IPS-18c (cell line): ENCODE results near the gene ADPRH.
"Not testable (repeated sequence)": the region's sequence is repeated elsewhere in the genome, so short reads cannot be mapped to it uniquely, and the experiment has no call there.

Experiments used
- H3K4me3 ChIP-seq: 2 replicates; pipeline ENCODE4 v1.7.0; 2013; ENCODE audit warnings: low read depth, mild to moderate bottlenecking, low read length, moderate library complexity; ENCODE audit not compliant: insufficient read depth
- H3K9me3 ChIP-seq: one replicate; pipeline ENCODE4 v1.6.1; 2013; ENCODE audit warnings: mild to moderate bottlenecking, low read length, moderate library complexity; ENCODE audit not compliant: control insufficient read depth, insufficient read depth

ADPRH gene

DNA sequence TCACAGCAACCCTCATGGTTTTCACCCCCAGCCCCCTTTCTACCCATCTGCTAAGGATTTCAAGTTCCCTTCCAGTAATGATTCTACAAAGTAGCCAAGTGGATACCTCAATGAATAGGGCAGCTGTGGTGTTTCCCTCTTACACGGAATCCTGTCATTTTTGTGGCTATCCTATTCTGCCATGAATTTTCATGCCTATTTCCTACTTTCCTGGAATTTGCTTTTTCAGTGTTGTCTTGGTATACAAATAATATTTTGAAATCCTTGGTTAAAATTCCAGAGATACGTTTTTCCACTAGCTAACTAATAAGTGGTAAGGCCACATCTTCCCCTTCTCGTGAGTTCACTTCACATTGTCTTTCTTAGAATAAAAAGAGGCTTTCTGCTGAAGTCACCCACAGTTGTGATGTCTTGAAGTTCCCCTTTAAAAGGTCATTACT, 7.5 kb downstream of the ADPRH start:
- H3K9me3 ChIP-seq, result peaks cover 5% of the 10 kb centered on the region
- H3K4me3 ChIP-seq, result no peak overlapping the region

DNA sequence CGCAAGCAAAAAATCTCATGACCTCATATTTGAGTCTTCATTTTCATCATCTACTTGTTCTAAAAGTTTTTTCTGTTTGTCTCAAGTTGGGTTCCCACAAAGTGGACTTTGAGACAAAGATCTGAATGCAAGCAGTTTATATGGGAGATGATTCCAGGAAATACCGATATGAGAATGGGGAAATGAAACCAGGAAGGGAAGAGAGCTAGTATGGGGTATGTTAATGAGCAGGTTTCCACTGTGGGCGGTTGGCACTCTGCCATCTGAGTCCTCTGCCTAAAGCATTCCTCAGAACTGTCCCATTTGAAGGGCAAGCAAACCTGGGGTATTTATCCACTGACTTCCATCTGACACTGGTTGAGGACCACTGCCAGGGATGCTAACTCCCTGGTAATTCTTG, 8.8 kb downstream of the ADPRH start:
- H3K4me3 ChIP-seq, result no peak overlapping the region
- H3K9me3 ChIP-seq, result peaks cover 5% of the 10 kb centered on the region

DNA sequence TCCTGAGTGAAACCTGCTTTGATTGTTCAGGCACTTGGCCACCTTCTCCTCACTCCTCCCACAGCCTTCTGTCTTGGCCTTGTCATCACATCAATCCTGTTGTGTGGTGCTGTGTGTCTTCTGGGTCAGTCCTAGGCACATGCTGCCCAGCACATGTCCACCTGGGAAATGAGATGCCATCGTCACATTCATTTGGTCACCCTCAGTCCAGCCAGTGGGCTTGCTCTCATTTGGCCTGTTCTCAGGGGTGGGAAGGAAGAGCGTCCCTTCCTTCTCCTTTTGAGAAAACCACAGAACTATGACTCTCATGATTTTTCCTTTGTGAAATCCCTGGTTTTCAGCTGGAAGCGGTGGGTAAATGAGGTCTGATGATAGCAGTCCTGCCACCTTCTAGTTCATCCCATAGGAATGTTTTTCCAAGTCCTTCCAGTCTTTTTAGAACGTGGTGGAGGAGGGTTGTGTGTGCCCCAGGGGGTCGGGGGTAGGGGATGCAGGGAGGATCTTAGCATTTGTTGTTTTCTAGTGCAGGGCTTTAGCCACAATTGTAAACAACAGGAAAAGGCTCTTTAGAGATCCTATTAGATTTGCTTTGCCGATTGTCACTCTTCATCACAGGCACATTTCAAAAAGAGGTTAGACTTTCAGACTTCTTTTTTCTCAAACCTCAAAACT, 9.9 kb downstream of the ADPRH start:
- Histone ChIP-seq H3K4me3 (no peak overlapping the region), H3K9me3 (peaks cover 5% of the 10 kb centered on the region)

DNA sequence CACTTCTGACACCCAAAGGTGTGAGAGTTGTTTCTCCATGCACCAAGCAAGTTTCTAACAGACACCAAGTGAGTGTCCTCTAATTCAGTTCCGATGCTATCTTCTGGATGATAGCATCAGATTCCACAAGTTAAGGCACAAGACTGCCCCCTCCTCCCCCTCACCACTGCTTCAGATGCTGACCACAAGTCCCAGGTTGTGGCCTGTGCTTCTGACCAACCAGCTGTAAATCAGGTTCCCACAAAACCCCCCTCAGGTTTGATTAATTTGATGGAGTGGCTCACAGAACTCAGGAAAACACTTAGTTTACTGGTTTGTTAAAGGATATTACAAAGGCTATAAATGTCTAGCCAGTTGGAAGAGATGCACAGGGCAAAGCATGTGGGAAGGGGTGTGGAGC, 11.4 kb downstream of the ADPRH start:
- peaks cover 5% of the 10 kb centered on the region for H3K9me3 ChIP-seq
- no peak overlapping the region for H3K4me3 ChIP-seq

DNA sequence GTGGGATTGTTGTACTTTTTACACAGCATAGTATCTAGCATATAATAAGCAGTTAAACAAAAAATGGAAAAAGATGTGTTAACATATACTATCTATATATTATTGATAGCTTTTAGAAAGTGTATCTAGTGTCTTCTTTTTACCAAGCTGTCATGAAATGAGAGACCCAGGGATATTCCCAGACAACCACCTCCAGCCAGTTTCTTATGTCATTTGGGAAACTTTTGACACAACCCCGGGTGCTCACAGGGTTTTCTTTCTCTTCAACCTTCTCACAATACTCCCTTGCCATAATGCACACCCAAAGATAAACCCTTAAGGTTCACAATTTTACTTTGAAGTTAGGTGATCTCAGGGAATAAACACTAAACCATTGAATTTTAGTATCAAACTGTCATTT, 13.6 kb downstream of the ADPRH start:
- no peak overlapping the region for H3K4me3 ChIP-seq
- H3K9me3 ChIP-seq, result peaks cover 5% of the 10 kb centered on the region

DNA sequence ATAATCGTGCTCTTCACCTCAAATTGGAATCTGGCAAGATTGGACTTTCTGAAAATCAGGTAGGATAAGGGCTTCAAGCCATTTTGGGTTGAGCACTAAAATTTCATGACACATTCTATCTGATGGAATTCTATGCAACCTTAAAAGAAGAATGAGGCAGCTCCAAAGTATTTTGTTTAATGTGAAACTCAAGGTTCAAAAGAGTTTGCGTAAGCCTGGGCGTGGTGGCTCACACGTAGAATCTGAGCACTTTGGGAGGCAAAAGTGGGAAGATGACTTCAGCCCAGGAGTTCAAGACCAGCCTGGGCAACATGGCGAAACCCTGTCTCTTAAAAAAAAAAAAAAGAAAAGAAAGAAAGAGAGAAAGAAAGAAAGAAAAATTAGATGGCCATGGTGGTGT, 14.8 kb downstream of the ADPRH start:
- Histone ChIP-seq H3K9me3 (peaks cover 5% of the 10 kb centered on the region), H3K4me3 (no peak overlapping the region)

DNA sequence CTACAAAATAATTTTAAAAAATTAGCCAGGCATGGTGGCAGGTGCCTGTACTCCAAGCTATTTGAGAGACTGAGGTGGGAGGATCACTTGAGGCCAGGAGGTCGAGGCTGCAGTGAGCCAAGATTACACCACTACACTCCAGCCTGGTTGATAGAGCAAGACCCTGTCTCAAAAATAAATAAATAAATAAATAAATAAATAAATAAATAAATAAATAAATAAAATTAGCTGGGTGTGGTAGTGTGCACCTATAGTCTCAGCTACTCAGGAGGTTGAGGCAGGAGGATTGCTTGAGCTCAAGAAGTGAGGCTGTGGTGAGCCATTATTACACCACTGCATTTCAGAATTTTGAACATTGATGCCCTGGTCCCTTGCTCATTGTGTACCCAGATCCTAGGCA, 15.6 kb downstream of the ADPRH start:
- H3K4me3 ChIP-seq, H3K9me3 ChIP-seq: not testable (repeated sequence)

DNA sequence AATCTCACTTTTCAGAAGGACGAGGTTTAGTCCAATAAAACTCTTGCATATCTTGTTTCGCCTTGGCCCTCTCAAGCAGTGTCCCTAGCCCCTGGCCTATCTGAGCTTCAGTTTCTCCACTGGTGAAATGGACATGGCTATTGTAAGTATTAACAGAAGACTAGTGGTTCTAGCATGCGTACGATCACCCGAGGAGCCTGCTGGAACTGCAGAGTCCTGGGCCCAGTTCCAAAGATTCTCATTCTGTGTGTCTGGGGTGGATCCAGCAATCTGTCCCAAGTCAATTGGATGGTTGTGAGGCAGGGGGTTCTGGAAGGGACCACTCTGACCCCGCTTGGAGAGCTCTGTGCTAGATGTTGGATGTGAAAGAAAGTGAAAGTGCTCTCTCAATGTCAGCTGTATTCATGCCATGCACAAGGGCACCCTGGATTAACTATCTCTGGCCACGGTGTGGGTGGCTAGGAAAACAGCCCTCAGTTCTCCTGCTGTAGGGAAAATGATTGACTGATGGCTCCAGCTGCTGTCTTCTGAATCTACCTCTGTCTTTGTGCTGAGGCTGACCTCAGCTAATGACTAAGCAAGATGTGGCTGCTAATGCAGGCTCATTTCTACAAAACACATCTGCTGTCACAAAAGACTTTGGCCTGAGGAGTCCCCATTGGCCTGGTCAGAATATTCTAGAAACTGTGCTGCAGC, 16.5 kb downstream of the ADPRH start:
- H3K4me3 ChIP-seq, result no peak overlapping the region

DNA sequence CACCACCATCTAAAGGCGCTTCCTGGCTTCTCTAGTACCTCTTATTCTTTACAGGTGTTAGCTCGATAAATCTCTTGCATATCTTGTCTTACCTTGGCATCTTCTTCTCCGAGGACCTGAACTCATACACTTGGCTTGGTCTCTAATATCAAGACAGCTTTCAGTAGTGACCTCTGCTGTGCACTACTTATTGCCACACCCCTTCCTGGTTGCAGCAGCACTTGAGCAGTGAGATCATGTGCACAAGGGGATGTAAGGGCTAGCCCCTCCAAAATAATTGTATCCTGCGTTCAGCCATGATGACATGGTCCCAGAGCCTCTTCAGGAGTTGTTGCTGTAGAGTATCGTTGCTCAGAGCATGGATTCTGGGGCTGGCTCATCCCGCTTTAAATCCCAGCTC, 17.1 kb downstream of the ADPRH start:
- Histone ChIP-seq H3K4me3 (no peak overlapping the region), H3K9me3 (no peaks in the 10 kb centered on the region)

More for the DNA sequence above, 16.5 kb downstream of the ADPRH start:
- H3K9me3 ChIP-seq, result peaks cover 1% of the 10 kb centered on the region

DNA sequence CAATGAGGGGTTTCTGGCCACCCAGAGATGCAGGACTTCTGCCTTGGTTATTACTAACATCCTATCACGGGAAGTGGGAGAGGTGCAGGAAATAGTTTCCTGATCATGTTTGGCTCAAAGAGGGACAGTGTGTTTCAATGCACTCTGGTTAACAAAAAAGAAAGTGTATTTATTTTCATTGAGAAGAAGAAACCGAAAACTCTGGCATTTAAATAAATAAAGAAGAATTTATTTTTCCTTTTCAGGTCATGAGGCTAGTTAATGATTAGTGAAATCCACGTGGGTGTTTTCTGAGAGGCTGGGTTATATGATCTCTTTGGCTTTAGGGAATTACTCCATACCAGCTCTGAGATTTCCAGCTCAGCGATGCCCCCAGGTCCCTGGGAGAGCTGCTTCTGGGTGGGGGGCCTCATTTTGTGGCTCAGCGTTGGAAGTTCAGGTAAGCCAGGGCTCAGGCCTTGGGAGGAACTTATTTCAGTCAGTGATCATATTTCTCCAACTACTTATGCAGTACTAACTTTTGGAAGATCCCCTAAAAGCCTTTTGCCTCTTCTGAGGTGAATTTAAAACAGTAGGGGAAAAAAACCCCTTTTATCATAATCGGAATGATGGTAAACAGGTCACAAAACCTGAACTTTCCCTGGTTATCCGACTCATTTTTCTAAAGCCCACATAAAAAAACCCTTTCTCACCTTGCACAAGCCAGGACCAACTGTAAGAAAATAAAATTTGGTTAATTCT, 18.4 kb downstream of the ADPRH start, which contains the start of gene PLA1A:
PLA1A (plus strand) TSS at position 338 of the 741 bp plus-strand sequence; CDS start at position 367, 29 bp downstream.
- Histone ChIP-seq H3K9me3 (no peaks in the 10 kb centered on the region), H3K4me3 (no peak within 1 kb of the TSS)

DNA sequence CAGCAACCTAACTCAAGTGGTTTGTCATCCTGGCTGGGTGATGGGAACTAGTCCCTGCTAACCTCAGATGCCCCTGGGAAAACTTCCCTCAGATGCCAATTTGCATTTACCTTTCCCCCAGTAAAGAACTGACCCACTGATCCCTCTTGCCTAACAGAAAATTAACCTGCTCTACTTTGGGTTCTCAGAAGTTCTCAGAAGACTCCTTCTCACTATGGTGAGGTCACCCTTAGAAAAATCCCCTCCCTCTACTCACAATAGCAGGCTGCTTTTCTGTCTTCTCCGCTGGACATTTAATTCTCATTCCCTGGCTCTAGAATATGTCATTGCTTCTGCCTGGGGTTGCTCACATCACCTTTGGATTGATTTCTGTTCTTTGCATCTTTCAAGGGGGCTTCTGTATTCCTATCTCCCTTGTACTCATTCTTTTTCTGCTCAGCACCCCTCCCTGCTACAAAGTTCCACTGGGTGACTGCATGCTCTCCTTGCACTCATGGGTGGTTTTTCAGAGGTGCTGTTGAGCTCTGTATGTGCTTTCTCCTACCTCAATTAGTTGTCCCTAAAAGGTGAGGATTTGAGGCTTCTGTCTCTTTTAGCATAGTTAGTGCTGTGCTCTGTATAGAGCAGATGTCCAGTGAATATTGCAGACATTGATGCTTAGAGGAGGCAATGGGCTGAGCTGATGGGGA, 19.3 kb downstream of the ADPRH start:
- H3K4me3 ChIP-seq, result no peak overlapping the region
- no peaks in the 10 kb centered on the region for H3K9me3 ChIP-seq

DNA sequence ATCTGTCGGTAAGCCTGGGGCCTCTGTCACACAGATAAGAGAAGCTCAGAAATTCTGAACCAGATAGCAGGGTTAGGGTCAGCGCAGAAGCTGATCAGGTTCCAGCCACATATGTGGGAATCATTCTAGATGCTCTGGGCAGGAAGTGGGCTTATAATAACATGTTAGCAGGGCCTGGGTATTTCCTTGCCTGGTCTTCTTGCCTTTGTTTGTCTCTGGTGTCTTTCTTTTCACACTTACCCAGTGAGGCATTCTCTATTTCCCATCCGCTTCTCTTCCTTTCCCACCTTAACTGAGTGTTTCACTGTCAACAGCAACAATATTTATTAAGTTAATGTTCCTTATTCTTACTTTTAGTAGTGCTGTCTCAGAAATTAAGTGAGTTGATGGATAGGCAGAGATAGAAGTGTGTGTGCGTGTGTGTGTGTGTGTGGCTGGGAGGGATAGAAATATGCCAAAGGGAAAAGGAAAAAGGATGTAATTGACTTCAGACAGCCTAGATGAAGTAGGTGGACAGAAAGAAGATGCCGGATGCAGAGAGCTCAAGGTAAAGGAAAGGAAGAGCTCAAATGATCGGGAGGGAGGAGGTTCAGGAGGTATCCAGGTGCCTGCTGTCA, 20.4 kb downstream of the ADPRH start:
- Histone ChIP-seq H3K4me3 (no peak overlapping the region), H3K9me3 (no peaks in the 10 kb centered on the region)

DNA sequence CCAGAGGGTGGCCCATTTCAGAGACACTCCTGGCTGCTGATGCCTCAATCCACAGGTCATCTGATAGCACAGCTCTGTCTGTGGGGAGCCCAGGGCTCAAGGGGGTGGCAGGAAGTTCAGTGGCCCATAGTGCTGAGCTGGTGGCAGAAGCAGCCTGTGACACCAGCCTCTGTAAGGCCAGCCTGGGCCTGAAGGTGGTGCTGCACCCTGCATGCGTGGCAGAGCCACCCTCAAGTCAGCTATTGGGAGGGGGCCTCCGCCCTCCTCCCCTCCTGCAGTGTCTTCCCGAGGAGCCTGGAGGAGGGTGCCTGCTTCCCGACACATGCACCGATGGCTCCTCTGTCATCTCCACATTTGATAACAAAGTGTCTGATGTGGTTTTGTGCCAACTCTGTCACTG, 21.4 kb downstream of the ADPRH start:
- Histone ChIP-seq H3K4me3 (no peak overlapping the region), H3K9me3 (no peaks in the 10 kb centered on the region)

DNA sequence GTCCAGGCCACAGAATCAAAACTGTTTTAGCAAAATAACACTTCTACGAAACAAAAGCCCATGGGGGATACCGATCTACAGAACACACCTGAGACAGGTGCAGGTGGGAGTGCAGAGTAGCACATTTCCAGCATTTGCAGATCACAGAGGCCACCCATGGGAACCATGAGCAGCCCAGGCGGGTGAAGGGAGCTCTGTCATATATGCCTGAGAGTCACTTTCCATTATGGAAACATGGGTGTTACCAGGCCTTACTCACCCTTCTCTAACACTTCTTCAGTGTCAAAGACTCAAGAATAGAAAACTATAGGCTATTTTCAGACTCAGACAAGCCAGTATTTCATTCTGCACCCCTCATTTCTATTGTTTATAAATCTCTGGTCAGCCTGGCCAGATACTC, 21.9 kb downstream of the ADPRH start:
- Histone ChIP-seq H3K9me3 (no peaks in the 10 kb centered on the region), H3K4me3 (no peak overlapping the region)

DNA sequence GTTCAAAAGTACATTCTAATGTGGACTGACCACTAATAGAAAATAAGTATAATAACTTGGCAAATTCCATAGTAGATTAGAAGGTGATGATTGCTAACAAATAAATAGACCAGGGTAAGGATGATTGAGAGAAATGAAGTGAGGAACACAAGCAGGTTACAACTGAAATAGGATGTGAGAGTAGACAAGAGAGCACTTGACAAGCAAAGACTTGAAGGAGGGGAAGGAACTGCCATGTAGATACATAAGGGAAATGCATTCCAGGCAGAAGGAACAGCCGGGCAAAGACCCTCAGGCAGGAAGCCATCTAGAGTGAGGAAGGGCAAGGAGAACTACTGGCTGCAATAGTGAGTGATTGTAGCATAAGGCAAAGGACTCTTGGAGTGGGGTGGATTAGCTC, 23.4 kb downstream of the ADPRH start:
- no peak overlapping the region for H3K4me3 ChIP-seq
- no peaks in the 10 kb centered on the region for H3K9me3 ChIP-seq

DNA sequence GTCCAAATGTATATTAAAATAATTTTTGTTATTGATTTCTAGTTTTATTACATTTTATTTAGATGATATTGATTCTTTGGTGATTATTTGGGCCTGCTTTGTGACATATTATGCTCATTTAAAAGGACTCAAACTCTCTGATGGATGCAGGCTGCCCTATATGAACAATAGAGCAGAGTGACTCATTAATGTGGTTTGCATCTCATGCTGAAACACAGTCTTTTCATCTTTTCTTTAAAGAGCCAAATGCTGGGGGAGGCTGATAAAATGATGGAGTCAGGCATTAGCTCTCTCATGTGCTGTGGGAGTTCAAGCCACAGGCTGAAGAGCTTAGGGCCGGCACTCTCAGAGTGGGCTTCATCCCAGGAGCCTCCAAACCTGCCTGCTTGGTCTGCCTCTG, 25.6 kb downstream of the ADPRH start:
- Histone ChIP-seq H3K9me3 (no peaks in the 10 kb centered on the region), H3K4me3 (no peak overlapping the region)

DNA sequence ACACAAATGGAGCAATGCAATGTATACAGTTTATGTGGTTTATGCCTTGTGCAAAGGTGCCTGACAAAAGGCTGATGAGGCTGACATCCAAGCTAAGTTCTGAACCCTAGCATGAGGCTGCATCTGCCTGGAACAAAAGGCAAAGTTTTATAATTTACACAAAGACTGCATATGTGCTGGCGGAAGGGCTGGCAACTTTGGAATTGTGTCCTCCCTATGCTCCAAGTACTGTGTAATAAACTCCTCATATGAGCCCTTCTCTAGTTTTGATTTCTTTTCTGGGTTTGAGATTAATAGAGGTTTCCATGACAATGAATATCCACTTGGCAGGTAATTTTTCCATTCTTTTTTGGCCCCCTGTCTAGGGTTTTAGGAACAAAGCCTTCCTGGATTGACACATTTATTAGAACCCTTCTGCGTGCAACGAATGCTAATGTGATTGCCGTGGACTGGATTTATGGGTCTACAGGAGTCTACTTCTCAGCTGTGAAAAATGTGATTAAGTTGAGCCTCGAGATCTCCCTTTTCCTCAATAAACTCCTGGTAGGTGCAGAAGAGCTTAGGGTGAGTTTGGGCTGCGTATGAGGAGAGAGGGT, 29.2 kb downstream of the ADPRH start:
- H3K4me3 ChIP-seq, result no peak overlapping the region
- no peaks in the 10 kb centered on the region for H3K9me3 ChIP-seq
